GM12874 (cell line): ENCODE data around the gene IKZF5.

ENCODE experiments used
- CTCF ChIP-seq: IDR thresholded peaks from 2 replicates; pipeline ENCODE4 v1.5.1; 2011; ENCODE audit warnings: low read depth, mild to moderate bottlenecking, control low read depth, low read length, moderate library complexity; ENCODE audit not compliant: insufficient read depth

IKZF5 gene

GRCh38 chr10:123008355-123009104 is at the start of gene IKZF5, which contains the start of gene ACADSB:
Gene IKZF5 (minus strand): TSS chr10:123008795. CDS start chr10:122998625, 10,170 bp downstream.
Gene ACADSB (plus strand): TSS chr10:123009006. CDS start chr10:123009030, 24 bp downstream.
- TF ChIP-seq CTCF: no peak

GRCh38 chr10:123057968-123058367 is 49.4 kb upstream of the IKZF5 start:
- no peak for TF ChIP-seq CTCF

- TF ChIP-seq CTCF: no peak
Observed at GRCh38 chr10:123045961-123046731, 37.6 kb upstream of the IKZF5 start.

- TF ChIP-seq CTCF: no peak
Observed at GRCh38 chr10:123044391-123044790, 35.8 kb upstream of the IKZF5 start.

- peak; percentile 77 for TF ChIP-seq CTCF
Observed at GRCh38 chr10:123043409-123043925, 34.9 kb upstream of the IKZF5 start.

GRCh38 chr10:123042708-123043408 is 34.3 kb upstream of the IKZF5 start:
- no peak for TF ChIP-seq CTCF

GRCh38 chr10:123039632-123039930 is 31.0 kb upstream of the IKZF5 start:
- TF ChIP-seq CTCF: no peak
